HEK293 (cell line): ENCODE results near the gene ADK.

Experiments
- CTCF ChIA-PET: fragments of 350-600 bp; formaldehyde crosslinking; extraction: SDS; loops from one replicate; lab custom pipeline; 2021; ENCODE audit warnings: antibody characterized with exemption; lab: Yijun Ruan, JAX
- POLR2A ChIA-PET: fragments of 300-600 bp; formaldehyde crosslinking; extraction: SDS; loops from one replicate; lab custom pipeline; 2020; ENCODE audit warnings: antibody characterized with exemption, inconsistent platforms; lab: Yijun Ruan, JAX
- H3K27ac ChIP-seq: fragments of 200-500 bp; sonication (Bioruptor generic); 2 replicates; pipeline ENCODE4 v1.5.1; 2014; ENCODE audit warnings: low read depth, low read length, control low read depth, inconsistent platforms; ENCODE audit errors: extremely low read depth
- H3K36me3 ChIP-seq, 2 experiments: fragments of 200-500 bp in 1 of 2; sonication (Bioruptor generic) in 1 of 2; 1 replicate in 1 of 2; 2 replicates in 1 of 2; pipeline ENCODE4 v1.5.1; 2014 to 2017; ENCODE audit warnings: inconsistent platforms in 2 of 2, low read length in 2 of 2; ENCODE audit not compliant: control insufficient read depth in 2 of 2, insufficient read depth in 1 of 2
- H3K4me1 ChIP-seq: fragments of 200-500 bp; sonication (Bioruptor generic); 2 replicates; pipeline ENCODE4 v1.5.1; 2014; ENCODE audit warnings: mild to moderate bottlenecking, low read length, inconsistent platforms; ENCODE audit not compliant: control insufficient read depth, insufficient read depth
- H3K4me3 ChIP-seq: 2 replicates; pipeline ENCODE4 v1.5.1; 2011; ENCODE audit warnings: low read depth, mild to moderate bottlenecking, control low read depth, low read length, moderate library complexity
- H3K9me3 ChIP-seq: fragments of 200-500 bp; sonication (Bioruptor generic); 2 replicates; pipeline ENCODE4 v1.5.1; 2014; ENCODE audit warnings: low read depth, low read length, inconsistent platforms; ENCODE audit not compliant: control insufficient read depth, insufficient read depth
- GFI1B ChIP-seq: fragments of 450-650 bp; formaldehyde crosslinking; IDR thresholded peaks from 2 replicates; pipeline ENCODE4 v1.5.1; 2016; ENCODE audit warnings: missing biosample characterization, missing genetic modification characterization
- IKZF3 ChIP-seq: fragments of 450-650 bp; IDR thresholded peaks from 2 replicates; pipeline ENCODE4 v1.5.0; 2018; ENCODE audit warnings: missing biosample characterization, mild to moderate bottlenecking, missing genetic modification characterization, moderate library complexity
- MYNN ChIP-seq: fragments of 450-650 bp; formaldehyde crosslinking; IDR thresholded peaks from 2 replicates; pipeline ENCODE4 v1.5.1; 2016; ENCODE audit warnings: missing biosample characterization, missing genetic modification characterization, borderline replicate concordance
- OSR2 ChIP-seq: fragments of 450-650 bp; formaldehyde crosslinking; IDR thresholded peaks from 2 replicates; pipeline ENCODE4 v1.5.1; 2016; ENCODE audit warnings: missing biosample characterization, missing genetic modification characterization
- SP7 ChIP-seq: fragments of 450-650 bp; formaldehyde crosslinking; IDR thresholded peaks from 2 replicates; pipeline ENCODE4 v1.5.1; 2016; ENCODE audit warnings: missing biosample characterization, missing genetic modification characterization
- WT1 ChIP-seq: fragments of 450-650 bp; formaldehyde crosslinking; IDR thresholded peaks from 2 replicates; pipeline ENCODE4 v1.5.1; 2016; ENCODE audit warnings: missing biosample characterization, missing genetic modification characterization
- ZBTB1 ChIP-seq: fragments of 450-650 bp; formaldehyde crosslinking; IDR thresholded peaks from 2 replicates; pipeline ENCODE4 v1.5.1; 2016; ENCODE audit warnings: missing biosample characterization, missing genetic modification characterization
- ZBTB20 ChIP-seq: fragments of 450-650 bp; formaldehyde crosslinking; IDR thresholded peaks from 2 replicates; pipeline ENCODE4 v1.5.1; 2016; ENCODE audit warnings: missing biosample characterization, missing genetic modification characterization
- ZEB2 ChIP-seq: fragments of 450-650 bp; formaldehyde crosslinking; IDR thresholded peaks from 2 replicates; pipeline ENCODE4 v1.5.1; 2016; ENCODE audit warnings: missing biosample characterization, missing genetic modification characterization
- ZNF174 ChIP-seq: fragments of 450-650 bp; formaldehyde crosslinking; IDR thresholded peaks from 2 replicates; pipeline ENCODE4 v1.5.0; 2017; ENCODE audit warnings: missing biosample characterization, mild to moderate bottlenecking, missing genetic modification characterization
- ZNF221 ChIP-seq: fragments of 450-650 bp; formaldehyde crosslinking; IDR thresholded peaks from 2 replicates; pipeline ENCODE4 v1.5.1; 2017; ENCODE audit warnings: missing biosample characterization, missing genetic modification characterization, borderline replicate concordance
- ZNF302 ChIP-seq: fragments of 450-650 bp; formaldehyde crosslinking; IDR thresholded peaks from 2 replicates; pipeline ENCODE4 v1.5.1; 2016; ENCODE audit warnings: missing biosample characterization, missing genetic modification characterization, low read depth
- ZNF37A ChIP-seq: fragments of 450-650 bp; IDR thresholded peaks from 2 replicates; pipeline ENCODE4 v1.5.1; 2018; ENCODE audit warnings: missing biosample characterization, missing genetic modification characterization
- ZNF394 ChIP-seq: fragments of 450-650 bp; formaldehyde crosslinking; IDR thresholded peaks from 2 replicates; pipeline ENCODE4 v1.5.1; 2016; ENCODE audit warnings: missing biosample characterization, missing genetic modification characterization, mild to moderate bottlenecking, moderate library complexity, borderline replicate concordance
- ZNF423 ChIP-seq: fragments of 450-650 bp; formaldehyde crosslinking; IDR thresholded peaks from 2 replicates; pipeline ENCODE4 v1.5.1; 2016; ENCODE audit warnings: missing biosample characterization, missing genetic modification characterization
- ZNF433 ChIP-seq: fragments of 450-650 bp; formaldehyde crosslinking; IDR thresholded peaks from 2 replicates; pipeline ENCODE4 v1.5.1; 2016; ENCODE audit warnings: missing biosample characterization, missing genetic modification characterization, low read depth
- ZNF530 ChIP-seq: fragments of 450-650 bp; formaldehyde crosslinking; IDR thresholded peaks from 2 replicates; pipeline ENCODE4 v1.5.1; 2016; ENCODE audit warnings: low read depth, missing biosample characterization, missing genetic modification characterization
- ZNF585B ChIP-seq: fragments of 450-650 bp; formaldehyde crosslinking; IDR thresholded peaks from 2 replicates; pipeline ENCODE4 v1.5.1; 2016; ENCODE audit warnings: missing biosample characterization, missing genetic modification characterization
- ZNF792 ChIP-seq: fragments of 450-650 bp; formaldehyde crosslinking; IDR thresholded peaks from 2 replicates; pipeline ENCODE4 v1.5.1; 2016; ENCODE audit warnings: missing biosample characterization, missing genetic modification characterization
- ZNF837 ChIP-seq: fragments of 450-650 bp; formaldehyde crosslinking; IDR thresholded peaks from 2 replicates; pipeline ENCODE4 v1.5.1; 2016; ENCODE audit warnings: missing biosample characterization, missing genetic modification characterization
- ZXDB ChIP-seq: fragments of 450-650 bp; formaldehyde crosslinking; IDR thresholded peaks from 2 replicates; pipeline ENCODE4 v1.5.1; 2016; ENCODE audit warnings: missing biosample characterization, missing genetic modification characterization
- TF ChIP-seq, protein P1 (sequence below): fragments of 450-650 bp; formaldehyde crosslinking; IDR thresholded peaks from 2 replicates; pipeline ENCODE4 v1.5.1; 2017; ENCODE audit warnings: missing biosample characterization, missing genetic modification characterization
- TF ChIP-seq, protein P2 (sequence below): fragments of 450-650 bp; formaldehyde crosslinking; IDR thresholded peaks from 2 replicates; pipeline ENCODE4 v1.5.1; 2016; ENCODE audit warnings: missing biosample characterization, missing genetic modification characterization
- TF ChIP-seq, protein P3 (sequence below): fragments of 450-650 bp; formaldehyde crosslinking; IDR thresholded peaks from 2 replicates; pipeline ENCODE4 v1.5.1; 2017; ENCODE audit warnings: missing biosample characterization, missing genetic modification characterization
- TF ChIP-seq, protein P4 (sequence below): fragments of 450-650 bp; formaldehyde crosslinking; IDR thresholded peaks from 2 replicates; pipeline ENCODE4 v1.5.1; 2016; ENCODE audit warnings: missing biosample characterization, missing genetic modification characterization
- TF ChIP-seq, protein P5 (sequence below): fragments of 450-650 bp; formaldehyde crosslinking; IDR thresholded peaks from 2 replicates; pipeline ENCODE4 v1.5.1; 2017; ENCODE audit warnings: missing biosample characterization, missing genetic modification characterization
- TF ChIP-seq, protein P6 (sequence below): fragments of 450-650 bp; formaldehyde crosslinking; IDR thresholded peaks from 2 replicates; pipeline ENCODE4 v1.5.1; 2016; ENCODE audit warnings: missing biosample characterization, missing genetic modification characterization
- TF ChIP-seq, protein P7 (sequence below): fragments of 450-650 bp; formaldehyde crosslinking; IDR thresholded peaks from 2 replicates; pipeline ENCODE4 v1.5.1; 2016; ENCODE audit warnings: missing biosample characterization, missing genetic modification characterization

ADK gene

DNA sequence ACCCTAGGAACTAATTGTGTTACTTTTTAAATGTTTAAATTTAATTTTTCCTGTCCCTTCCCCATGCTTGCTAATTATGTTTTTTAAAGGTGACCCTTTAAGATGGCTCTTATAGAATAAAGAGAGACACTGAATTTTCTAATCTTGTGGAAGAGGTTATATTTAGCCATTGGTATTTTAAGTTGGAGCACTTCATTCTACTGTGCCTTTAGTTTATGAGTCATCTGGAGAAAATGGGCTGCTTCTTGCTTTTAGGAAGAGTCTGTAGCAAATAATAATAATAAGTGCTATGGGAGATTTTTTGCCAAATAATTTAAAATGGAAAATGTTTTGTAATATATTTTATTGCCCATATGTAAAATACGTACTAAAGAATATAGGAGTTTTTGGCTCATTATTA is 139.7 kb downstream of the ADK start (continued):
- TF ChIP-seq, protein P1, sequence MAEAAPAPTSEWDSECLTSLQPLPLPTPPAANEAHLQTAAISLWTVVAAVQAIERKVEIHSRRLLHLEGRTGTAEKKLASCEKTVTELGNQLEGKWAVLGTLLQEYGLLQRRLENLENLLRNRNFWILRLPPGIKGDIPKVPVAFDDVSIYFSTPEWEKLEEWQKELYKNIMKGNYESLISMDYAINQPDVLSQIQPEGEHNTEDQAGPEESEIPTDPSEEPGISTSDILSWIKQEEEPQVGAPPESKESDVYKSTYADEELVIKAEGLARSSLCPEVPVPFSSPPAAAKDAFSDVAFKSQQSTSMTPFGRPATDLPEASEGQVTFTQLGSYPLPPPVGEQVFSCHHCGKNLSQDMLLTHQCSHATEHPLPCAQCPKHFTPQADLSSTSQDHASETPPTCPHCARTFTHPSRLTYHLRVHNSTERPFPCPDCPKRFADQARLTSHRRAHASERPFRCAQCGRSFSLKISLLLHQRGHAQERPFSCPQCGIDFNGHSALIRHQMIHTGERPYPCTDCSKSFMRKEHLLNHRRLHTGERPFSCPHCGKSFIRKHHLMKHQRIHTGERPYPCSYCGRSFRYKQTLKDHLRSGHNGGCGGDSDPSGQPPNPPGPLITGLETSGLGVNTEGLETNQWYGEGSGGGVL (tag by site-specific recombination), result no peak

DNA sequence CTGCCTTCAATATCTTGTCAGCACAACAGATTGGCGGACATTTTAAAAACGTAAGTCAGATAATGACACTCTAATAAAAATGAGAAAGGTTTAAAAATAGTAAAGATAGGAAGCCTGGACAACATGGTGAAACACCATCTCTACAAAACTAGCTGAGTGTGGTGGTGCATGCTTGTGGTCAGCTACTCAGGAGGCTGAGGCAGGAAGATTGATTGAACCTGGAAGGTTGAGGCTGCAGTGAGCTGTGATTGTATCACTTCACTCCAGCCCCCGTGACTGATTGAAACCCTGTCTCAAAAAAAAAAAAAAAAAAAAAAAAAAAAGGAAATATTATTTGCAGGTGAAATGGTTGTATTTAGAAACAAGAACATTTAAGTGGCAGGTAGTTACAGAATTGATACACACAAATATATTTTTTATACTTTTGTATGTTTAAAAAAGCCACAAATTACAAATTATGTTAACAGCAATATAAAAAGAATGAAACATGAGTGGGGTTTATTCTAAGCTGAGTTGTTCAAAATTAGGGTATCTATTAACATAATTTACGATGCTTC is 141.9 kb downstream of the ADK start:
- CTCF ChIA-PET, result interaction anchor here (0.6 to 0.9 kb wide), 4 partner anchors 23 to 533 kb away, joined by 3 to 4 read pairs (median 4); partner anchors contain the start of gene KAT6B

DNA sequence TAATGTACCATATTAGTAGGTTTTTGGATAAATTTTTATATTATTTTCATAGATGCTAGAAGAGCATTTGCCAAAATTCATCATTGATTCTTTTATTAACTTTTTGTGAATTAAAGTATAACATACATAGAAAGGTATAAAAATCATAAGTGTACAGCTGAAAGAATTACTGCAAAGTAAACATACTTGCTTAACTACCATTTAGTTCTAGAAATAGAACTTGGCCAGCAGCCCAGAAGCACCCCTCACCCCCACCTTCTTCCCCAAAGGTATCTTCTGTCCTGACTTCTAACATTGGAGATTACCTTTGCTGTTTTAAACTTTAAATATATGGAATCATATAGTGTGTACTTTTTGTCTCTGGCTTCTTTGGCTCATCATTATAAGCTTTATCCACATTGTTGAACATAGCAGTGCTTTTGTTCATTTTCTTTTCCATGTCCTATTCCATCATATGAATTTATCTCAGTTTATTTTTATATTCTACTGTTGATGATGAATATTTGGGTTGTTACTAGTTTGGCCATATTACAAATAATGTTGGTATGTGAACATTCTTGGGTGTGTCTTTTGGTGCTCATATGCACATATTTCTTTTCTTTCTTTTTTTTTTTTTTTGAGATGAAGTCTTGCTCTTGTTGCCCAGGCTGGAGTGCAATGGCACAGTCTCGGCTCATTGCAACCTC is 142.8 kb downstream of the ADK start:
- H3K36me3 ChIP-seq, result no peaks in the 10 kb centered on the region
- ChIA-PET CTCF (interaction anchor here (0.7 to 0.9 kb wide), 2 partner anchors 26 to 48 kb away, joined by 3 to 4 read pairs; no protein-coding TSS in a partner anchor), POLR2A (no interaction called here)
- H3K27ac ChIP-seq, result no peak overlapping the region
- no peak overlapping the region for H3K4me3 ChIP-seq
- H3K9me3 ChIP-seq, result no peaks in the 10 kb centered on the region
- H3K4me1 ChIP-seq, result peaks cover 11% of the 10 kb centered on the region
- TF ChIP-seq ZNF837 (tag by site-specific recombination), result no peak
- TF ChIP-seq IKZF3 (tag by site-specific recombination), result no peak
- TF ChIP-seq ZNF394 (tag by site-specific recombination), result no peak
- TF ChIP-seq ZNF174 (tag by site-specific recombination), result no peak
- TF ChIP-seq ZNF585B, result no peak
- TF ChIP-seq ZXDB (tag by site-specific recombination), result peak; percentile 22; the same call in 1 of the 2 replicates
- TF ChIP-seq, protein P2, sequence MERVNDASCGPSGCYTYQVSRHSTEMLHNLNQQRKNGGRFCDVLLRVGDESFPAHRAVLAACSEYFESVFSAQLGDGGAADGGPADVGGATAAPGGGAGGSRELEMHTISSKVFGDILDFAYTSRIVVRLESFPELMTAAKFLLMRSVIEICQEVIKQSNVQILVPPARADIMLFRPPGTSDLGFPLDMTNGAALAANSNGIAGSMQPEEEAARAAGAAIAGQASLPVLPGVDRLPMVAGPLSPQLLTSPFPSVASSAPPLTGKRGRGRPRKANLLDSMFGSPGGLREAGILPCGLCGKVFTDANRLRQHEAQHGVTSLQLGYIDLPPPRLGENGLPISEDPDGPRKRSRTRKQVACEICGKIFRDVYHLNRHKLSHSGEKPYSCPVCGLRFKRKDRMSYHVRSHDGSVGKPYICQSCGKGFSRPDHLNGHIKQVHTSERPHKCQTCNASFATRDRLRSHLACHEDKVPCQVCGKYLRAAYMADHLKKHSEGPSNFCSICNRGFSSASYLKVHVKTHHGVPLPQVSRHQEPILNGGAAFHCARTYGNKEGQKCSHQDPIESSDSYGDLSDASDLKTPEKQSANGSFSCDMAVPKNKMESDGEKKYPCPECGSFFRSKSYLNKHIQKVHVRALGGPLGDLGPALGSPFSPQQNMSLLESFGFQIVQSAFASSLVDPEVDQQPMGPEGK (tag by site-specific recombination), result peak; percentile 53
- TF ChIP-seq WT1, result peak; percentile 64; the same call in 1 of the 2 replicates
- no peak for TF ChIP-seq ZNF792 (tag by site-specific recombination)
- TF ChIP-seq, protein P3, sequence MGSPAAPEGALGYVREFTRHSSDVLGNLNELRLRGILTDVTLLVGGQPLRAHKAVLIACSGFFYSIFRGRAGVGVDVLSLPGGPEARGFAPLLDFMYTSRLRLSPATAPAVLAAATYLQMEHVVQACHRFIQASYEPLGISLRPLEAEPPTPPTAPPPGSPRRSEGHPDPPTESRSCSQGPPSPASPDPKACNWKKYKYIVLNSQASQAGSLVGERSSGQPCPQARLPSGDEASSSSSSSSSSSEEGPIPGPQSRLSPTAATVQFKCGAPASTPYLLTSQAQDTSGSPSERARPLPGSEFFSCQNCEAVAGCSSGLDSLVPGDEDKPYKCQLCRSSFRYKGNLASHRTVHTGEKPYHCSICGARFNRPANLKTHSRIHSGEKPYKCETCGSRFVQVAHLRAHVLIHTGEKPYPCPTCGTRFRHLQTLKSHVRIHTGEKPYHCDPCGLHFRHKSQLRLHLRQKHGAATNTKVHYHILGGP (tag by site-specific recombination), result no peak
- peak; percentile 35; the same call in 1 of the 2 replicates for TF ChIP-seq SP7 (tag by site-specific recombination)
- TF ChIP-seq, protein P4, sequence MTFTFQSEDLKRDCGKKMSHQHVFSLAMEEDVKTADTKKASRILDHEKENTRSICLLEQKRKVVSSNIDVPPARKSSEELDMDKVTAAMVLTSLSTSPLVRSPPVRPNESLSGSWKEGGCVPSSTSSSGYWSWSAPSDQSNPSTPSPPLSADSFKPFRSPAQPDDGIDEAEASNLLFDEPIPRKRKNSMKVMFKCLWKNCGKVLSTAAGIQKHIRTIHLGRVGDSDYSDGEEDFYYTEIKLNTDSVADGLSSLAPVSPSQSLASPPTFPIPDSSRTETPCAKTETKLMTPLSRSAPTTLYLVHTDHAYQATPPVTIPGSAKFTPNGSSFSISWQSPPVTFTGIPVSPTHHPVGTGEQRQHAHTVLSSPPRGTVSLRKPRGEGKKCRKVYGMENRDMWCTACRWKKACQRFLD (tag by site-specific recombination), result no peak

More for the DNA sequence above, 141.9 kb downstream of the ADK start:
- H3K36me3 ChIP-seq, result no peaks in the 10 kb centered on the region
- peaks cover 11% of the 10 kb centered on the region for H3K4me1 ChIP-seq
- no peaks in the 10 kb centered on the region for H3K9me3 ChIP-seq
- TF ChIP-seq MYNN (tag by site-specific recombination), result no peak
- TF ChIP-seq ZNF221 (tag by site-specific recombination), result no peak
- no peak for TF ChIP-seq ZNF423 (tag by site-specific recombination)
- TF ChIP-seq, protein P5, sequence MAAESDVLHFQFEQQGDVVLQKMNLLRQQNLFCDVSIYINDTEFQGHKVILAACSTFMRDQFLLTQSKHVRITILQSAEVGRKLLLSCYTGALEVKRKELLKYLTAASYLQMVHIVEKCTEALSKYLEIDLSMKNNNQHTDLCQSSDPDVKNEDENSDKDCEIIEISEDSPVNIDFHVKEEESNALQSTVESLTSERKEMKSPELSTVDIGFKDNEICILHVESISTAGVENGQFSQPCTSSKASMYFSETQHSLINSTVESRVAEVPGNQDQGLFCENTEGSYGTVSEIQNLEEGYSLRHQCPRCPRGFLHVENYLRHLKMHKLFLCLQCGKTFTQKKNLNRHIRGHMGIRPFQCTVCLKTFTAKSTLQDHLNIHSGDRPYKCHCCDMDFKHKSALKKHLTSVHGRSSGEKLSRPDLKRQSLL, result no peak
- no peak for TF ChIP-seq ZNF37A
- peak; percentile 93 for TF ChIP-seq OSR2 (tag by site-specific recombination)
- TF ChIP-seq ZNF394 (tag by site-specific recombination), result 0 out of 2 replicates have a peak, but pooled peaks have one; percentile 10
- TF ChIP-seq GFI1B (tag by site-specific recombination), result peak; percentile 26; the same call in 1 of the 2 replicates
- no peak for TF ChIP-seq ZBTB1 (tag by site-specific recombination)
- TF ChIP-seq, protein P6, sequence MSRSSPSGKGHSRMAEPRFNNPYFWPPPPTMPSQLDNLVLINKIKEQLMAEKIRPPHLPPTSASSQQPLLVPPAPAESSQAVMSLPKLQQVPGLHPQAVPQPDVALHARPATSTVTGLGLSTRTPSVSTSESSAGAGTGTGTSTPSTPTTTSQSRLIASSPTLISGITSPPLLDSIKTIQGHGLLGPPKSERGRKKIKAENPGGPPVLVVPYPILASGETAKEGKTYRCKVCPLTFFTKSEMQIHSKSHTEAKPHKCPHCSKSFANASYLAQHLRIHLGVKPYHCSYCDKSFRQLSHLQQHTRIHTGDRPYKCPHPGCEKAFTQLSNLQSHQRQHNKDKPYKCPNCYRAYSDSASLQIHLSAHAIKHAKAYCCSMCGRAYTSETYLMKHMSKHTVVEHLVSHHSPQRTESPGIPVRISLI (tag by site-specific recombination), result peak; percentile 68; the same call in 1 of the 2 replicates
- no peak for TF ChIP-seq ZNF302
- no peak for TF ChIP-seq ZEB2
- TF ChIP-seq ZNF433, result no peak
- no peak for TF ChIP-seq ZNF530
- TF ChIP-seq ZBTB20 (tag by site-specific recombination), result no peak
- TF ChIP-seq, protein P7, sequence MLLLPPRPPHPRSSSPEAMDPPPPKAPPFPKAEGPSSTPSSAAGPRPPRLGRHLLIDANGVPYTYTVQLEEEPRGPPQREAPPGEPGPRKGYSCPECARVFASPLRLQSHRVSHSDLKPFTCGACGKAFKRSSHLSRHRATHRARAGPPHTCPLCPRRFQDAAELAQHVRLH (tag by site-specific recombination), result no peak
- no peak overlapping the region for H3K4me3 ChIP-seq
- H3K27ac ChIP-seq, result no peak overlapping the region
- POLR2A ChIA-PET, result interaction anchor here (0.6 kb wide), 1 partner anchor 360 kb away, joined by 6 read pairs; no protein-coding TSS in a partner anchor
